CD4-positive, alpha-beta T cell treated with Interferon gamma for 1 hour (primary cell): ENCODE results near the gene UGT1A7.

Source experiments
- DNase-seq: peaks from one replicate; pipeline ENCODE4 v3.0.0-alpha.2; 2020

UGT1A7 gene

GRCh38 chr2:233819884-233820773 lies 138.4 kb downstream of the UGT1A7 start:
- DNase-seq, result no peak

- DNase-seq, result no peak
Measured at GRCh38 chr2:233820774-233821105, 139.0 kb downstream of the UGT1A7 start.

- DNase-seq, result no peak
Measured at GRCh38 chr2:233821196-233821595, 139.5 kb downstream of the UGT1A7 start.

GRCh38 chr2:233821709-233822100 lies 140.0 kb downstream of the UGT1A7 start:
- DNase-seq, result no peak

- no peak for DNase-seq
Measured at GRCh38 chr2:233822101-233822771, 140.5 kb downstream of the UGT1A7 start.
